Right forelimb (tissue), 1 donor: ENCODE data around the gene MAPRE2.

Experiments
- DNase-seq: peaks from one replicate; pipeline ENCODE4 v3.0.0-alpha.2; 2018

Gene MAPRE2

DNA sequence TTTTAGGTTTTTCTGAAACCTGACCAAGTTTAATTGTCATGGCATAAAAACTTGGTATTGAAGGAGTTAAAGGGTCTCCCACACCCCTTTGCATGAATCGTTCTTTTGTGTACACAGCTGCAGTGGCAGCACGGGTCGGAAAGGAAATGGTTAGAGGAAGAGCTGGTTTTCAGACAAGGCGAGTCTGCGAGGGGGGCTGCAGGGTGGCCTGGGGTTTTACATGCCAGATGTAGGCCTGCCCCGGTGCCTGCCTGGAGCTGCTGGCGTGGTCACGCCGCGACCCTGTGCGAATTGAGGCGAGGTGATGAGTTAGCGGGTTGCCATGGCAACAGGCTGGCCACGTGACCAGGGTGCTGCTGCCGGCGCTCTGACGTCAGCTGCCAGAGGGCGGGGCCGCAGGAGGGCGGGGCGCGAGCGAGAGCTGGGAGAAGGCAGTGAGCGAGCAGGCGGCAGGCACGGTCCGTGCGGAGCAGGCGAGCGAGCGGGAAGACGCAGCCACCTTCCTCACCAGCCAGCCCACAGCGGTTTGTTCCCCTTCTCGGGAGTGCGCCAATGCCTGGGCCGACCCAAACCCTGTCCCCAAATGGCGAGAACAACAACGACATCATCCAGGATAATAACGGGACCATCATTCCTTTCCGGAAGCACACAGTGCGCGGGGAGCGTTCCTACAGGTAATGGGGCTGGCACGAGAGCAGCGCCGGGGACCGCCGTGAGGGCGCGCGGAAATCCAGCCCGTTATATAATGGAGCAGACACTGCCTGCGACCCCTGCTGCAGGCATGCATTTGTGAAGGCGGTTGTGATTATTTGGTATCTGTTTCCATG is at the start of gene MAPRE2:
MAPRE2 (plus strand) TSS at position 426 of the 827 bp plus-strand sequence; CDS start at position 553, 127 bp downstream.
- DNase-seq, result peak; percentile 99

DNA sequence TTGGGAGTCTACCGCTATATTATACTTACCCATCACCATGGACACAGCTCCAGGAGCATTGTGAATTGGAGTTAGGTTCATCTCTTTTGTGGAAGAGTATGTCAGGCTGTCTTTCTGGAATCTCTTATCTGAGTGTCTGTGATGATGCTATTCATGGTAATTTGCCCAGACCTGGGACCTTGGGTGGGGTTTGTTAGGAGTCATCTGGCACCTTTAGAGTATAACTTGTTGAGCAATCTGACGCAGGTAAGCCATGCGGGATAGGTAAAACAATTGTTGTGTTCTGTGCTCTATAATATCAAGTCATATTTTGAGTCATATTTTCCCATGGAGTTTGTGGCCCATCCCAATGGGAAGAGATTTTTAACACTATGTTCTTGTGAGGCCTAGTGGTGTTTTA is 49.7 kb upstream of the MAPRE2 start:
- no peak for DNase-seq

DNA sequence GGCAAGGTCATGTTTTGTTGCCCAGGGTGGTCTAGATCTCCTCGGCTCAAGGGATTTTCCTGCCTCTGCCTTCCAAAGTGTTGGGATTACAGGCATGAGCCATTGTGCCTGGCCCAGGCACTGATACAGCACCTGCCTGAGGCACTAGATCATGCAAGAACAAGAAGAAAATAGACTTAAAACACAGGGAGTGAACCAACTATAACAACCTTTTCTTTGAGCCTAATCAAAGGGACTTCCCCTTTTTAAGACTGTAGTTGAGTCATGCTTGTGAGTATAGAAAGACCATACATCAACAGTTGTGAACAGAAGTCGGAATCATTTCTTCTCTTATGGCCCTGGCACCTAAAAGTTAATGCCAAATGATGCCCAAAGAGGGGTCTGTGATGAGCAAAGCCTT is 47.9 kb upstream of the MAPRE2 start:
- no peak for DNase-seq

DNA sequence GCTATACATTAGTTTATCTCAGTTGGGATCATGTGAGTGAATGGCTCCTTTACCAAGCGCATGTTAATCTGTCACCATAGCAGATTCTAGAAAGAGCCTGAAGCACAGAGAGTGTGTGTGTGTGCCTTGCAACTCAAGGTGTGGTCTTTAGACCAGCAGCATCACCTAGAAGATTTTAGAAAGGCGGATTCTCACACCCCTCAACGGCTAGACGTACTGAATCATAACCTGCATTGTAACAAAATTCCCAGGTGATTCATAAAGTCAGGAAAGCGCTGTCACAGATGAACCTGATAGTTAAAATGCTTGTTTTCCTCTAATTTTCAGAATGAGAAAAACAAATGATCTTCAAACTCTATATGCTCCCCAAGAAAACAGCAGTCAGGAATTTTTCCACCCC is 45.5 kb upstream of the MAPRE2 start:
- DNase-seq, result no peak

DNA sequence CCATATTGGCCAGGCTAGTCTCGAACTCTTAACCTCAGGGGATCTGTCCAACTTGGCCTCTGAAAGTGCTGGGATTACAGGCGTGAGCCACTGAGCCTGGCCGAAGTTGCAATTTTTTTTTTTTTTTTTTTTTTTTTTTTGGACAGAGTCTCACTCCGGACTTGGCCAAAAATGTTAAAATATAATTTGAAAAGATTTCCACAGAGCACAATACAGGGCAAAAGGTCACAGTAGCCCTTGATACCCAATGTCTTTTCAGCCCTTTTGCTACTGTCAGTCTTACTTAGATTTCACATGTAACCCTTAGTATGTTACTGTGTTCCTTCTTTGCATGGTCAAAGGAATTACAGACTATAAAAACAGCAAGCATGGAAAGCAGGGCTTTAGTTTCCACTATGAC is 42.6 kb upstream of the MAPRE2 start:
- no peak for DNase-seq

DNA sequence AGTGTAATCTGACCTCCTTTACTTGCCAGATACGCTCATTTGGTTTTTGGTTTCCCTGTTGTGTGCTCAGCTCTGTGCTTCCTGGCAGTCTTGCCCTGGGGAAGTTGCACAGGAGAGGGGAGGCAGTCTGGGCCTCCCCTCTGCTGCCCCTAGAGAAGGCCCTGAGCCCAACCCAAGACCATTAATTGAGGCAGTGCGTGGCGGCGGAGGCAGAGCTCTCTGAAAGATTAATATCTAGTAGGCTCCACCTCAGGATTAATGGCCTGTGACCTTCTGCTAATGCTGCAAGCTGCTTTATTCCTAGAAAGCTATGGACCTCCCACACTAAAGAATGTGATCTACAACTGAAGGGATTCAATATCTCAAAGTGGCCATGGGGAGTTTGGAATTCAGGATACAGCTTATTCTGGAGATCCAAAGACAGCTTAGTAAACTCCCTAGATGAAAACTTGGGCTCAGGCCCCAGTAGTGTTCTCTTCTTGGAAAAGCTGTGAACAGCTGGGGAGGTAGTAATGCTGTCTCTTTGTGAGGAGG is 41.4 kb upstream of the MAPRE2 start:
- DNase-seq, result peak; percentile 51

DNA sequence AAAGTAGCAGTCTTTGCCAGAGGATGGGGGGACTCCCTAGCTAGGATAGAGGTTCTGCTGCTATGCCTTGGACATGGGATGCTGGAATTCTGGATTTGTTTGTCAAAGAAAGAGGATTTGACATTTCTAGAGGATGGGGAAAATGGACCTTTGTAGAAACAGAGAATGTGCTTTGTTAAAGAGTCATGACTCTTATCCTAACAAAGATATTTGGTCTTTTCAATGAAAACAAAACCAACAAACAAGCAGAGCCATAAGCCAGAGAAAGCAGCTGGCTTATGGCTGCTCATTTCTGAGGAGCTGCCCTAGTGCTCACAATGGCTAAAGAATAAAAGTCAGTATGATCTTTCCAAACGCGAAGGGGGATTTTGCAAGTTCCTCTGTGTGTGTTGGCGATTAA is 40.8 kb upstream of the MAPRE2 start:
- DNase-seq, result no peak

DNA sequence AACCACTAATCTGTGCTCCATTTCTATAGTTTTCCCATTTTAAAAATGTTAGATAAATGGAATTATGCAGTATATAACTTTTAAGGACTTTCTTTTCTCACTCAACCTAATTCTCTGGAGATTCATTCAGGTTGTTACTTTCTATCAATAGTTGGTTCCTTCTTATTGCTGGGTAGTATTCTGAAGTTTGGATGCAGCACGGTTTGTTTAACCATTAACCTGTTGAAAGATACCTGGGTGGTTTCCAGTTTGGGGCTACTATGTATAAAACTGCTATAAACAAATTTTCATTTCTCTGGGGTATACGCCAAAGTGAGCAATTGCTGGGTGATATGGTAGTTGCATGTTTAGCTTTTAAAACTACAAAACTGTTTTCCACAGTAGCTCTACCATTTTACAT is 39.1 kb upstream of the MAPRE2 start:
- no peak for DNase-seq

DNA sequence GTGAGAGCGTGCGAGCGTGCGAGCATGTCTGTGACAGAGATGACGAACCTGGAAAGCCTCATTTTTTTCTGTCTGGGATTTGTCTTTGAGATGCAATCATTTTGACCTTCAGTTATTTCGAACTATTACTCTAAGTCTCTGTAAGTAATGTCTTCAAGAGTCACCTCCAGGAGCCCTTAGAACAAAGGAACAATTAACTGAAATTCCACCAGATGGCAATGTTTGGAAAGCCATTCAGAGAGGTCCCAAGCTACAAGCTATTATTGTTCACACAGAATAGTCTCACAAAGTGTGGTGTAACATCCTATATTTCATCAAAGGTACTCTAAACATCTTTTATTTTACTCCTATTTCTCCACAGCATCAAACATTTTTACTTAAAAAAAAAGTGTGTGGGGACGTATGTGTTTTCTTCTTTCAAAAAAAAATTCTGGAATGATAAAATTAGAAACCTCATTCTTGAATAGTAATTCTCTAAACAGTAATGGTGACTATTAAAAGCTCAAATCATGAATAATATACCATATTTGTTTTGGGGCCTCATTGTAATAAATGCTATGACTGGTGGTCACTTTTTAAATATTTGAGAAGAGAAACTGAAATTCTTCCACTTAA is 35.1 kb upstream of the MAPRE2 start:
- no peak for DNase-seq

DNA sequence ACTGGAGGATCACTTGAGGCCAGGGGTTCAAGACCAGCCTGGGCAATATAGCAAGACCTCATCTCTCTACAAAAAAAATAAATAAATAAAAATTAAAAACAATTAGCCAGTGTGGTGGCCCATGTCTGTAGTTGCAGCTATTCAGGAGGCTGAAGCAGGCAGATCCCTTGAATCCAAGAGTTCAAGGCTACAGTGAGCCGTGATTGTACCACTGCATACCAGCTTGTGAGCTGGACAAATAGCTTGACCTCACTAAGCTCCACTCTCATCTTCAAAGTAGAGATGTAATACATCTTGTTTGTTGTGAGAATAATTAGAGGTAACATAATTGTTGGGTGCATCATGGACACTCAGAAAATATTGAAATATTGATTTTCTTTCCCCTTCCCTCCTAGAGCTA is 31.1 kb upstream of the MAPRE2 start:
- DNase-seq, result no peak

DNA sequence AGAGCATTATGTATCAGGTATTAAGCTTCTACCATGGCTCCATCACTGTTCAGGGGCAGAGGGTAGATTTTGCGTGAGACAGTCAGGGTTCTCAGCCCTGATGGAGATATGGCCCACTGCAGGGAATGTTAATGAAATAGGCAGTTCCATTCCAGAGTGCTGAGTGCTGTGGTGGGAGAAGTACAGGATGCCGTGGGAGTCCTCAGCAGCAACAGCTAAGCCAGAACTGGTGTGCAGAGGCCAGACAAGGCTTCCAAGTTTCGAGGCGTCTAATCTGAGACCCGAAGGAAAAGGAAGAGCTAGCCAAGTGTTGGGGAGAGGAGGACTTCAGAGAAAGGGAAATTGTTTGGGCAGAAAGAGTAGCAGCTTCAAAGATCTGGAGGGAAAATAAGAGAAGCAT is 30.2 kb upstream of the MAPRE2 start:
- no peak for DNase-seq

DNA sequence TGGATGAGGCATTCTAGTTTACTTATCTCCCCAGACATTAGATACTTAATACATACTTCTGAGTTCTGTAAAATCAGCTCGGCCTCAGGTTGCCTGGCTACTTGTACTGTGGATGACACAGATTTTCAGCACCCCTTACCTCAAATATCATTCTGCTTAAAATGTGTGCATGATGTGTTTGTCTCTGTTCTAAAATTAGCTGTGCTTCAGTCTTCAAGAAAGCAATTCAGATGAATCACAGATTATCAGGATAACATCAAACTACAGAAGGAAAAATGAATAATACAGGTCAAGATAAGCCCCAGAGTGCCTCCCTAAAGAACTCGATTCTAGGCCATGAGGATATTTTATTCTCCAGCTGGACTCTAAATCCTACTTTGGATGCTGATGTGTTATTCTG is 21.3 kb upstream of the MAPRE2 start:
- no peak for DNase-seq

DNA sequence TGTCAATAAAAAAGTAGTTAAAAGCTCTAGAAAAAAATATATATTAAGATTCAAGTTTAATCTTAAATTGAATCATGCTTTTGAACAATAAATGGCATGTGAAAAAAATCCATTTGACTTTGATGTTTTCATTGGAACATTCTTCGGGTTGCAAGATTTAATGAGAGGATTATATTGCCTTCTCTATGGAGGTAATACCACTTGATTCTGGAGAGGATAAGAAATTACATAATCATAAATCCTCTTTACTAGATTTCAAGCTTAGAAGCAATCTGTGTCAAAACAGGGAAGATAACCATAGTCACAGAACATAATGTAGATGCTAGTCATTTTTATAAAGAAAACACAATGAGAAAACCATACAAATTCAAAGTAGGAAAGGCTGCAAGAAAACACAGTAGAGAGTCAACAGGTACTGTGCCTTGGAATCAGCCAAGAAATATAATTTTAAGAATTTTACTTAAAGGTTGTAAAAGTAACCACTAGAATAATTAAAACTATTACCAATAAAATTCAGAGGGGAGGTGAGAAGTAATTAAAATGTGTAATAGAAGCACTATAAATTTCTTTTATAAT is 18.7 kb upstream of the MAPRE2 start:
- DNase-seq, result no peak

DNA sequence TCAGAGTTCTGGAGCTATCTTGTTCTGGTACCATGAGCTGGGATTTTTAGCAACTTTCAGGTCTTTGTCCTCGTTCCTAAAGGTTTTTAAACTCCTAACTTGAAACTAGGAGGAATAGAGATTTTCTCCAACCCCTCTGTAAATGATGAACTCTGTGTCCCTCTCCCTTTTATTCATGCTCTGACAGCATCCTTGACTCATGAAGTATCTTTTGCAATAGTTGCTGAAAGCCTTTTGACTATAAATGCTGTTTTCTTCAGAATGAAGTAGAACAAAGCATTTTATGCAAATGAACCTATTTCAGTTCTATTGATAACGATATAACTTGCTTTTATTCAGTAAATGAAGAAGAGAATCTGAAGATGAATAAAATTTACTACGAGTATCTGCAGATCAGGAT is 17.0 kb upstream of the MAPRE2 start:
- no peak for DNase-seq

DNA sequence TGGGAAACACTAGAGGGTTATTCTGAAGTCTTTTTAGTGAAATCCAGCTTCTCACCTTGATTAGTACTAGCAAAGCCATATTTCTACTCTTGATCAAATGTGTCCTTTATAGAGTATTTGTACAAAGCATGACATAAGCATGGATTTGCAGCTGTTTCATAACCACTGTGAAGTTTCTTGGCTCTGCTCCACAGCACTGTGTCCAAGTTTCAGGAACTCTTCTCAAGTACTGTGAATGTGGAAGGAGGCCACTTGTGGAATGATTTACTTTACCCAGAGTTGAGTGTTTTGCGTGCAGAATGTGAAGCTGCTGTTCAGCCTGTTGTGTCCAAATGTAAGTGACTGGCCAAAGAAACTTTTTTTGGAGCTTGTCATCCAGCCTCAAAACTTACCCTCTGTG is 16.2 kb upstream of the MAPRE2 start:
- peak; percentile 85 for DNase-seq

DNA sequence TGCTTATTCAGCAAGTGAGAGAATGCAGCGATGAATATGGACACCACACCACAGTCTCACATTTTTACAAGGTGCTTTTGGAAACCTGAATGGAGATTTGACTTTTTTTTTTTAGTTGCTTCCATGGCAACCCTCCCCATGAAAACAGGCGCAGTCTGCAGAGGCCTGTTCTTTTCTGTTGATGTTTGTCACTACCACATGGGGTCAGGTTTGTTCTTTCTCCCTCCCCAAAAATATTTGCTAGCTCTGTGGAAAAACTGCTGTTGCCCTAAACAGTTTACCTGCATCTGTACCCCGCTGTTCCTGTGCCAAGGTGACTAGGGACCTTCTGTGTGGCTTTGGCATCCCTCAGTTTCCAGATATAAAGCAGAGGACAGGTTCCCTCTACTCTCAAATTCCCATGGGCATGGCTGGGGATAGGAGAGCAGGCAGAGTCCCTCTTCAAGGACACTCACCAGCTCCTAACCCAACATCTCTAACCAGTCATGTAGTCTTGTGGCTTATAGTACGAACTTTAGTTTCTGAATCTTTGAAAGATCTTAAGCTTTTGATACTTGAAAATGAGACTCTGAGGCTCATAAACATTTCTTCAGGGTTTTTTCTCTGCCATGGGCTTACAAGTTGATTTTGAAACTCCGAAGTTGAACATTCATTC is 14.7 kb upstream of the MAPRE2 start:
- no peak for DNase-seq

DNA sequence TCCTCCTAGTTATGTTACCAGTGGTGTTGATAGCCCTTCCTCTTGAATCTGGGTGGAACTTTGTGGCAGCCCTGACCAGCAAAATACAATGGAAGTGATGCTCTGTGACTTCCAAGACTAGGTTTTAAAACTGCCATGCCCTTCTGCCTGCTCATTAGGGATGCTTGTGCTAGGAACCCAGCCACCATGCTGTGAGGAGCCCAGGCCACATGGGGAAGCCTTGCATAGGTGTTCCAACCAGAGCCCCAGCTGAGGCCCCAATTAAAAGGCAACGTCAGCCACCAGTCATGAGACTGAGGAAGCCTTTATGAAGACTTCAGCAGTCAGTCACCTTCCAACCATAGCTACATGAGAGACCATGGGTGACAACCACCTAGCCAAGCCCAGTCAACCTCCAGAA is 14.0 kb upstream of the MAPRE2 start:
- no peak for DNase-seq

DNA sequence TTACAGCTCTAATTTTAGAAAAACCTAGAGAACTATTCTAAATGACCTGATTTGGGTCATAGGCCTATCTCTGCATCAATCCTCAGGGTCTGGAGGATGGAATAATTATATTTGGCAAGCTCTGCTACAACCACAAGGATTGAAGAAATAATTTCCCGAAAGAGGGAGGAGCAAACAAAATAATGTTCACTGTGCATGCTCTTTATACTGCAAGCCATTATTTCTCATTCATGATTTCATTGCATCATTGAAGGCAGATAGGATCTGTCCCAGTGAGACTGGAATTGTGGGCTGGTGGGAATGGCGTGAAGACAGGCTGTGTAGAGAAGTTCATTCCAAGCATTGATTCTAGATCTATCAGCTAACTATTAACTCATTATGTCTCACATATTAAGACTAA is 12.7 kb upstream of the MAPRE2 start:
- DNase-seq, result no peak

DNA sequence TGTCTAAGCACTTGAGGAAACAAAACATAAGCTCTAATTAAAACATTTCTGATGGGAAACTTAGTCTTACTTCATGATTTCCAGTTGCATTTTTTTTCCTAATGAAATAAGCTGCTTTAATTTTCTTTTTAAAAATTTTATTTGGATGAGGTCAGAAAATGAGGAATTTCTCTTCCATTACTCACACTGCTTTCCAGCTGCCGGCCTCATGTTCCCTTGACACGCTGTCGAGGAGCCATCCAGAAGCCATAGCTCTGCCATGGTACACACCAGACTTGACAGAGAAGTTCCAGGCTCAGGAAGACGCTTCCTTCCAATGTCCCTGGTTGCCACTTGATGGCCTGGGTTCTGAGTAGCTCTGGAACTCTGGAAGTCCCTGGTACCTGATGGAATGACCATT is 12.1 kb upstream of the MAPRE2 start:
- DNase-seq, result peak; percentile 50

DNA sequence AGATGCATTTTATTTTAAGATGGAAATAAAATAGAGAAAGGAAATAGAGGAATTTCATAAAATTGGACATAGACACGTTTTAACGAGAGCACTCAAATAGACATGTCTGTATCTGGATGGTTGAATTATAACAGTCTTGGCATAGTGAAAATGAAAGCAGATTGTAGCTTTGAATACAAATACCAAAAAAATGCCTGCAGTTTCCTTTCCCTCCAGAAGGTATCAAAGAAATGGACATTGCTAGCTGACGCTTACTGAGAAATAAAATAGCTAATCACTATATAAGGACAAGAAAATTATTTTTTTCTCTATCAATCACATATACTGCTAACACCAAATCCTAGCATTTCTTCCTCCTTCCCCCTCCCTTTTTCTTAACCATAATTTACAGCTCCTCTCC is 11.4 kb upstream of the MAPRE2 start:
- DNase-seq, result no peak

DNA sequence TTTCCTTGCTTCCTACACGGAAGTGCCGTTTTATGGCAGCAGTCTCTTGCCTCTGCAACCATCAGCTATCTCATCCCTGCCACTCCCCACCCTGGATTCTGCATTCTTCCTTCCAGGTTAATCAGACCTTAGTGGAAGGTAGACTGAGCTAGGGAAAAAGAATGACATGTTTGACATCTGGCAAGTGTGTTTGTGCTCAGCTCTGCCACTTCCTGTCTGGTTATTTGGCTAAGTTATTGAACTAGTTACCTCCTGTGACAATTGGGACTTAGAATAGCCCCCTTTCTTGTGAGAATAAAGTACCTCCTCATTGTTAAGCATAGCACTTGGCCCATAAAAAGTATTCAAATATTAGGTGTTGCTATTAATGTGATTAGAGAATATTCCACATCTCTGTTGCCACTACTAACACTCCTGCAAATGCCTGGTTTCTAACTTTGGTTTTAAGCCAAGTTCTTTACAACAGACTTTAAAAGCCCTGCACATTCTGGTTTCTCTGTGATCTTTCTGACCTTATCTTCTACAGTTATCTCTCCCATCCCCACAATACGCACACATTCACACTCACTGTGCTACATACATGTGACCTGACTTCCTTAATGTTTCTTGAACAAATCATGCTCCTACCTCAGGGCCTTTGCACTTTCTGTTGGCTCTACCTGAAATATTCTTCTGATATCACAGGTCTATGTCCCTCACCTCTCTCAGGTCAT is 10.8 kb upstream of the MAPRE2 start:
- DNase-seq, result no peak

DNA sequence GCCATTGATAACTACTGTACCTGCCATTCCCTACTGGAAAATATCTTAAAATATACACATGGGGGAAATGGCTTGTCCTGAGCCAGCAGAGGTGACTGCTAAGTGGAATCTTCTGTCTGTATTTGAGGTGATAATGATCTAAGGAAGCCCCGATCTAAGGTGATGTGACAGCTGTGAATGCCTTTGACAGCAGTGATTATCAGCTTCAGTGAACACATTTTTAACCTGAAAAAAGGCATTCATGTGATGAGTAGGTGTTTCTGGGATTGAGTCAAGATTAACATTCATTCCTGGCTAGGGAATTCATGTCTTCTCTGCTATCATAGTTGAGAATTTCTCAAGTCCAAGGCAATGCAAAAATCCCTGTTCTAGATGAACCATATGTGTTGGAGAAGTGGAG is 9.1 kb upstream of the MAPRE2 start:
- DNase-seq, result no peak

DNA sequence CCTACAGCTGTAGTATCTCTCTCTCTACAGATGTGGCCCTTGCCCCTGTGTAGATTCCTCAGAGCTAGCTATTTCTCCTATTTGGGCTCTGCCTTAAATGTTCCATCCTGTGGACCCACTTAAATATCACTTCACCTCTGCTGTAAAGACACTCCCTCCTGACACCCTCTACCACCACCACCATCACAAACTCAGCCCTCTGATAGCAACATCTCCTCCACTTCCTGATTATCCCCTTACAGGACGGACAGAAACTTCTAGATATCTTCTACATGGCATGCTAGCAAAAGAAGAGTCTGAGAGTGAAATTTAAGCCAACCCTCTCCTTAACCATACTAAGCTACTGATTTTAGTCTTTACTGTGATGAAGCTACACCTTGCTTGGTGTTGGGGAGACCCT is 3.2 kb upstream of the MAPRE2 start:
- no peak for DNase-seq
